ENCODE results near the gene U2AF1L4.

U2AF1L4 gene

DNA sequence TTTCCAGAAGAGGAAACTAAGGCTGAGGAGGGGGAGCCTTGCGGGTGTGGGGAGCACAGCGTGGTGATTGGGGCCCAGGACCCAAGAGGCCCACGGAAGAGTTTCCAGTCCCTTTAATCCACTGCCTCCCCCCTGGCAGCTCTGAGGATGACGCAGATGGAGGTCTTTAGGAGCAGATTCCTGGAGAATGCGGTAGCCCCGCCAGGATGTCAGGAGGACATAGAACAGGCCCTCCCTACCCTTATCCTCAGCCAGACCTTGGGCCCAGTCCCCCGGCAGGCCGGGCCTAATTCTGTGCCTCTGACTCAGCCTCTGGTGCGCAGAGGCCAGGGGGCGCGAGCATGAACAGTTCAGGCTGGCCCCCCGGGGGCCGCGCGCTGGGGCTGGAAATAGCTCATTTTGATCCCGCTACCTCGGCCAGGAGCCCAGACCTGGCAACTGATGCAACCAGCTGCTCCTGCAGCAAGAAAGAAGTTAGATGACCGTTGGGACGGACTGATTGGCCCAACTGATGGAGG lies 12.1 kb upstream of the U2AF1L4 start:
- peak in 3 of 4 experiments; percentile 15 to 44 (median 31) for DNase-seq

DNA sequence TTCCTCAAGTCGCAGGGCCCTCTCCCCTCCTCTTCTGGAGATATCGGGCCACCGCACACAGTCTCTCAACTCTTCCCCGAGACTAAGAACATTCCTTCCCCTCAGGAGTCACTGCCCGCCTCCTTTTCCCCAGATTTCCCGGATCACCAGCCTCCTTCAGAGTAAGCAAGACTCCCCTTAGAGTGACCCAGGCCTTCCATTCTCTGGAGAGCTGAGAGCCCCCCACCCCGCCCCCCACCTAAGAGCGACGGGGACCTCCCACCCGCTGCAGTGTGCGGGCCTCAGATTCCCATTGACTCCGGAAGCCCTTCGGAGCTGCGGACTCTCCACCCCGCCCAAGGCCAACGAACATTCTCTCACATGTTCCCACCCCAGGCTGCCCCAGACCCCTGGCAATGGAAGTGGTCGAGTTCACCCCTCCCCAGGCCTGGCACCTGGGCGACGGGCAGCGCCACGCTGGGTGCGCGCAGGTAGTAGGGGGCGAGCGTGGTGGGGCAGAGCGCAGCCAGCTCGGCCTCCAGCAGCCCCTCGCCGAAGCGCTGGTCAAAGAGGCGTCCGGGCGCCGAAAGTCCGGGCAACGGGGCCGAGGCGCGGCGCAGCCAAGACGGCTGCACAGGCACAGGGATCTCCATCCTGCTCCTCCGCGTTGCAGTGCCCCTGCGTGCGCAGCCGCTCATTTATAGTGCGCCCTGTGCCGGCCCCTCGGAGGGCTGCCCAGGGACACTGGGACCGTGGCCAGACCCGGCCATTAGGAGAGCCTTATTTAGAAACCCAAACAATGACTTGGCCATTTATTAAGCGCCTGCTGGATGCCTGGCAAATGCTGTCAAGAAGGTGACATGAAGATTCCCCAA lies 11.4 kb upstream of the U2AF1L4 start, which contains the start of gene HSPB6:
HSPB6 (minus strand) TSS at position 653 of the 854 bp plus-strand sequence; CDS start at position 632, 21 bp downstream.
- peak in 2 of 4 experiments; percentile 11 to 20 for DNase-seq

DNA sequence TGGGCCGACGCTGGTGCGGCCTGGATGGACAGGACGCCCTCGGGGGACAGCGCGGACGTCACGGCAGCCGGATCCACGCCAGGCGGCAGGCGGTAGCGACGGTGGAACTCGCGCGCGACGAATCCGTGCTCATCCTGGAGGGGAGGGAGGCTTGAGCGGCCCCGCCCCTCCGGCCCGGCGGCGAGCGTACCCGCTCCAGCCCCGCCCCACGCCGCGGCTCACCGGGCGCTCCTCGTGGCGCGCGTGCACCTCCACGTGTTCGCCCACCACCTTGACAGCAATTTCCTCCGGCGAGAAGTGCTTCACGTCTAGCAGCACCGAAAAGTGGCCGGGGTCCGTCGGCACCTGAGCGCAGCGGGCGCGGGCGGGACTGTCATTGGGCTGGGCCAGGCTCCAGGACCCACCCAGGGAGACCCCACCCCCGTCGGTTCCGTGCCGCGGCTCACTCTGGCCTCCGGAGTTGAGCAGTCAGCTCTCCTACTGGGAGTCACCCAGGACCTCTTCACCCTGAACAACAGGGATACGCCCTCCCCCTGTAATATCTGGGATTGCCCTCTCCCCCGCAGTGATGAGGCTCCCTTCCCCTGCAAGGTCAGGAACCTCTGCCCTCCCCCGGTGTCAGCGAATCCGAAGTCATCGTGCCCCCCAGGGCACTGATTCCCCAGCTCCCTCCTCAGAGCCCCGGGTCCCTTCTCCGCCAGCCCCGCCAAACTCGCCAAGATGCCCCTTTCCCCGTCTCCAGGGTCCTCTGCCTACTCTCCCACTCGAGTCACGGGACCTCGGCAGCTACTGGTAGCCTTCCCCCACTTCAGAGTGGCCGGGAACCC lies 10.5 kb upstream of the U2AF1L4 start:
- DNase-seq = peak in 3 of 4 experiments; percentile 12 to 51 (median 27)

DNA sequence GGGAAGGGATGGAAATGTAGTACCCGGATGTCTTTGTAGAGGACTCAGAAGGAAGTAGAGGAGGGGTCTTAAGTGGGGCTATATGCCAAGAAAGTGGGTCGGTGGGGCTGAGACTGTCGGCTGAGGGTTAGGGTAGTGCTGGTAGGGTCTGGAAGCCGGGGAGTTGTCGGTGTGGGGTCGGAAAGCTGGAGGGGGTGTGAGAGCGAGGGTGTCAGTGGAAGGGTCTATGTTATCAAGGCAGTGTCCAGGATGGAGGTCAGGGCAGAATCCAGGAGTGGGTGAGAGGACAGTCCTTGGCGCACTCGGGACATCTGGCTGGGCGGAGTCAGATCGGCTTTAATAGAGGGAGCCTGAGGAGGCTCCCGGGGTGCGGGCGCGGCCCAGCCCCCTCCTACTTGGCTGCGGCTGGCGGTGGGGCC lies 9.9 kb upstream of the U2AF1L4 start:
- no peak for DNase-seq

- no peak for DNase-seq
Observed at GRCh38 chr19:35754370-35755130, 9.3 kb upstream of the U2AF1L4 start.

GRCh38 chr19:35753634-35754369 lies 8.6 kb upstream of the U2AF1L4 start:
- DNase-seq = no peak

DNA sequence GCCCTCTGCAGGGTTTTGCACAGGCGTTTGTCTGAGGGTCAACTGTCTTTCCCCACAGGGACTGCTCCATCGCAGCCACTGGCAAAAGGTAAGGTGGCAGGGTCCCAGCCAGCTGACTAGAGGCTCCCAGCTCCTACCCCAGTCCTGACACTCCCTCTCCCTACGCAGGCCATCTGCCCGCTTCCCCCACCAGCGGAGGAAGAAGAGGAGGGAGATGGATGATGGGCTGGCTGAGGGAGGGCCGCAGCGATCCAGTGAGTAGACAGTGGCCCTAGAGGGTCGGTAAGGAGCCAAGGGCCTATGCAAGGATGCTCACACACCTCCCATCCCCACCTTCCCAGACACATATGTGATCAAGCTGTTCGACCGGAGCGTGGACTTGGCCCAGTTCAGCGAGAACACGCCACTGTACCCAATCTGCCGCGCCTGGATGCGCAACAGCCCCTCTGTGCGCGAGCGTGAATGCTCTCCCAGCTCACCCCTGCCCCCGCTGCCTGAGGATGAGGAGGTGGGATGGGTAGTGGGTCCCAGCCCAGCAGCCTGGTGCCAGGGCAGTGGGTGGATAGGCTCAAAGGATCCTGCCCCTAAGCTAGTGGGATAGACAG lies 7.6 kb upstream of the U2AF1L4 start:
- no peak for DNase-seq

- DNase-seq = no peak
Observed at GRCh38 chr19:35751839-35752745, 6.9 kb upstream of the U2AF1L4 start.

DNA sequence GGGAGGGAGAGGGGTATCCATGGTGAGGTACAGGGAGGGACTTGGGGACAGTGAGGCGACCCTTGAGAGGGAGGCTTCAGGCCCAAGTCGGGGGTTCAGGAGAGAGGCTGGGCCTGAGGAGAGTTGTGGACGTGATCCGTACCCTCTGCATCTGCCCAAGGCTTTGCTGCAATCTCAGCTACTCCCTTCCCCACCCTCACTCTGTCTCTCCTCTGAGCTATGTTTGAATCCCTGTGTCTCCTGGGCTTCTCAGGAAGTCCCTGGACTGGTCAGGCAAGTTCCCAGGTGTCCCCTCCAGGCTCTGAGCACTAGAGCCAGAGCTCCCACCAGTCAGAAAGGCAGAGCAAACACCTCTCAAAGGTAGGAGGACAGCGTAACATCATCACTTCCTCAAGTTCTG lies 4.9 kb upstream of the U2AF1L4 start:
- DNase-seq = no peak

DNA sequence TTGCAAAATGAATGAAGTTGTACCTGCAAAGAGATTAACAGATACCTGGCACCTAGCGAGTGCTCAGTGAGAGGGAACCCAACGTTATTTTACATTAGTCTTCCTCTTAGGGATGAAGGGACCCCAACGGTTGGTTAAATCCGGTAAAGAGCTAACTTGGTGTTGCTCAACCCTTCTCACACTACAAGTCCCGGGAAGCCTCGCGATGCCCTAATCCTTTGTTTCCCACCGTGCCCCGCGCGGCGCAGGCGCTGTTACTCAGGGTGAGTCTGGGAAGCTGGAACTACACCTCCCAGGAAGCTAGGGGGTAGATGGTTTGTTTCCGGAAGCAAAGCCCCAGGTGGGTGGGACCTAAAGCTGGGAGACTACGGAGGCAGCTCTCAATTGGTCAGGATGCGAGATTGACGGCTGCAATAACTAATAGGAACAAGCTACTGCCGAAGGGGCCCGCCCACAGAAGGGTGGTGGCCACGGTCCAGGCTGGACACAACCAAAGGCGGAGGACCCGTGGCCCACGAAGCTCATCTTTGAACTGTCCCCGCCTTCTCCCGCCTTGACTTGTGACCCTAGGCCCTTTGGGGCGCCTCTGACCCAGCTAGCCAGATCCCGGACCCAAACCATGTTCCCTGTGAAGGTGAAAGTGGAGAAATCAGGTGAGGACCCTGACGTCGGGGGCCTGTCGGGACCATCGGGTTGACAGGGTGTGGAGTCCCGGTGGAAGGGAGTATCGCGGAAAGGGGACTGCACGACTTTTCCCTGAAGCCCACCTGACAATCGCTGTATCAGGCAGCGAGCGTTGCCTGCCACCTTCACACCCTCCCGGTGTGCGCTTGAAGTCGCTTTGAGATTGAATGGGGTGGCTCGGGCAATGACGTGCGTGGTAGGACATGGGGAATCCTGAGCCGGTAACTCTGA lies 3.1 kb upstream of the U2AF1L4 start, which contains the start of gene LIN37:
LIN37 (plus strand) TSS at position 471 of the 915 bp plus-strand sequence; CDS start at position 620, 149 bp downstream.
- peak; percentile 99 to 100 (median 100) for DNase-seq

DNA sequence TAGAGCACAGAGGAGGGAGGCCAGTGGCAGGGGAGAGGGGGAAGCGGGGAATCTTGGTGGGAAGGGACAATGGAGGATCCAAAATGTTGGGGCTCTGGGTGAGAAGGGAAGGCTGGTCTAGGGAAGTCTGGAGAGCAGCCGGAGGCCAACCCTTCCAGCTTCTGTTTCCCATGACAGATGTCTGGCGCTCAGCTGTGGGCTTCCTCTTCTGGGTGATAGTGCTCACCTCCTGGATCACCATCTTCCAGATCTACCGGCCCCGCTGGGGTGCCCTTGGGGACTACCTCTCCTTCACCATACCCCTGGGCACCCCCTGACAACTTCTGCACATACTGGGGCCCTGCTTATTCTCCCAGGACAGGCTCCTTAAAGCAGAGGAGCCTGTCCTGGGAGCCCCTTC lies 1.3 kb upstream of the U2AF1L4 start:
- DNase-seq = peak in 3 of 4 experiments; percentile 29 to 53 (median 37)

DNA sequence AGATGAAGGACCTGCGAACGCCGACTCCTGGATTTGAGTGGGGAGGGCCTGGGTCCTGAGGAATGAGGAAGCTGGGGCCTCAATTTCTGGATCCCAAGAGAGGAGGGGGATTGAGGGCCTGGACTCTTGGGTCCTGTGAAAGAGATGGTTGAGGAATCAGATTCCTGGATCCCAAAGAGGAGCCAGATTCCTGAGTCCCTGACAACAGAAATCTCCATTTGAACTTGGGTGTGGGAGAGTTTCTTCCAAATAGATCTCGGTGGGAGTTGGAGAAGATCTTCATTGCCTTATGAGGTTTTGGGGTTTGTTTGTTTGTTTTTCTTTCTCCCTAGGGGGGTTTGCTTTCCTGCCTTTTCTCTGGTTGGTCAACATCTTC lies 857 bp upstream of the U2AF1L4 start:
- peak in 1 of 4 experiments; percentile 9 for DNase-seq

DNA sequence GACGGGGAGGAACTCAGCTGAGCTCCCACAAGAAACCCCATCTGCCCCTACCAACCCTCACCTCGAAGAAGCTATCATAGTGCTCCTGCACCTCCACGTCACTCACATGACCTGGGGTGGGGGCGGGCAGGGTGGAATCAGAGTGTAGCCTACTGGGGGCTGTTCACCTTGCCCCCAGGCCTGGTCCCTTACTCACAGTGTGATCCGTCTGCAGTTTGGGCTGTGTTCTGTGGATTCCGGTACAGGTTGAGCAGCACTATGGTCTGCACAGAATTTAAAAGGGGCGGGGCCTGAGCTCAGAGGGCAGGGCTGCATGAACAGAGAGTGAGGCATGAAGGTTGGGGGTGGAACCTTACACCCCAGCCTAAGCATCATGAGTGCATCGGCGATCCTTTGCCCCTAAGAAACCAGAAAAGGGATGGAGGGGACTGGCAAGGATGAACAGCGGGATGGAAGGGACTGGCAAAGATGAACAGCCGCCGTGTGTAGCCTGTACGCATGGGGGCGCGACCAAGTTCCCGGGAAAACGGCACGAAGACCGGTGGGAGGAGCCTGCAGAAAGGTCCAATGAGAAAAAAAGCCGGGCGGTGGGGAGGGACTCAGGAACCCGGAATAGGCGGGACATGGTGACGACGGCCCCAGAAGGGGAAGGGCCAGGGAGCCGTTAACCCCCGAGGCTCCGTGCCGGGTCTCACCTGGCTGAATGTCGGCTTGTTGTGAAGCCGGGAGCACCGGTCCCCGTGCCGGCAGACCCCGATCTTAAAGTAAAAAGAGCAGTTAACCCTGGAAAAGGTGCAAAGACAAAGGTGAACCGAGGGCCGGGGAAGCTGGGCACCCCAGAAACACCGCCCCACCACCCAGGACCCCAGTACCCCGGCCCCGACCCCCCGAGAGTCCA lies 539 bp downstream of the U2AF1L4 start:
- peak; percentile 95 to 98 (median 98) for DNase-seq

DNA sequence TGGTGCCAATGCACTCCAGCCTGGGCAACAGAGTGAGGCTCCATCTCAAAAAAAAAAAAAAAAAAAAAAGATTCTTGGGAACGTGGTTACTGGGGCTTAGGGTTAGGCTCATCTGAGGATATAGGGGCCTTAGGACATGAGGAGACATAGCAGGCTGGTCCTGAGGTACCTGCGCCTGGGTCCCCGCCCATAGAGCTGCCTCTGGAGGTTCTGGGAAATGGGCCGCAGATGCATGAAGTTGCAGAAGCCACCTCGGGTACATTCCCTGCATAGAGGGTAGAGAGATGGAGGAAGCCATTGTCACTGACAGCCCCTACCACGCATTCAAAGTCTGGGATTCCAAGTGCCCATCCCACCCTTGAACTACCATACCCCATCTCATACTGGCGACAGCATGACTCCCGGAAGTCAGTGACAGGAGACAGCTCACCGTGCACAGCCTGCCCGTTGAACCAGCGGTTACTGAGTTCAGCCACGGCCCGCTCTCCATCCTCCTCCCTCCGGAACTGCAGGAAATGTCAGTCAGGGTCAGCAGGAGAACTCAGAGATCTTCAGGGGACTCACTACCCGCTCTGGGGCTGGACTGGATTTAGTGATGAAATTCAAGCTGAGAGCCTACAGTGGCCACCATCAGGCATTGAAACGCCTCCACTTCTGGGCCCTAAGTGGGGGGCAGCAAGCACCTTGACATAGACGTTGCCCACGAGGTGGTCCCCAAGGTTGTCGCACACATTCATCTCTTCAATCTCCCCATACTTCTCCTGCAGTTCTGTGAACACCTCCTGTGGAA lies 1.4 kb downstream of the U2AF1L4 start:
- no peak for DNase-seq

- DNase-seq = peak; percentile 81 to 94 (median 91)
Observed at GRCh38 chr19:35742121-35742724, 3.0 kb downstream of the U2AF1L4 start, which contains the start of gene IGFLR1. Gene IGFLR1 (minus strand): TSS chr19:35742452. CDS start chr19:35741180, 1,272 bp downstream.

GRCh38 chr19:35741203-35741515 lies 4.1 kb downstream of the U2AF1L4 start:
- no peak for DNase-seq

All from suppressor macrophage (primary cell).